Head of caudate nucleus (tissue), 42 donors: ENCODE measurements around the gene SDCCAG8.

Experiments
- DNase-seq, 42 donors: peaks; one replicate each; pipeline versions ENCODE4 v3.0.0 to v3.0.0-alpha.2; 2020 to 2021; ENCODE audit warnings: mixed read lengths in 7 of 42
- intact Hi-C: fragments of 100-400 bp; cut with DNase I; formaldehyde crosslinking; loops from one replicate; pipeline ENCODE4 v1.15.0; 2022

The SDCCAG8 gene

DNA sequence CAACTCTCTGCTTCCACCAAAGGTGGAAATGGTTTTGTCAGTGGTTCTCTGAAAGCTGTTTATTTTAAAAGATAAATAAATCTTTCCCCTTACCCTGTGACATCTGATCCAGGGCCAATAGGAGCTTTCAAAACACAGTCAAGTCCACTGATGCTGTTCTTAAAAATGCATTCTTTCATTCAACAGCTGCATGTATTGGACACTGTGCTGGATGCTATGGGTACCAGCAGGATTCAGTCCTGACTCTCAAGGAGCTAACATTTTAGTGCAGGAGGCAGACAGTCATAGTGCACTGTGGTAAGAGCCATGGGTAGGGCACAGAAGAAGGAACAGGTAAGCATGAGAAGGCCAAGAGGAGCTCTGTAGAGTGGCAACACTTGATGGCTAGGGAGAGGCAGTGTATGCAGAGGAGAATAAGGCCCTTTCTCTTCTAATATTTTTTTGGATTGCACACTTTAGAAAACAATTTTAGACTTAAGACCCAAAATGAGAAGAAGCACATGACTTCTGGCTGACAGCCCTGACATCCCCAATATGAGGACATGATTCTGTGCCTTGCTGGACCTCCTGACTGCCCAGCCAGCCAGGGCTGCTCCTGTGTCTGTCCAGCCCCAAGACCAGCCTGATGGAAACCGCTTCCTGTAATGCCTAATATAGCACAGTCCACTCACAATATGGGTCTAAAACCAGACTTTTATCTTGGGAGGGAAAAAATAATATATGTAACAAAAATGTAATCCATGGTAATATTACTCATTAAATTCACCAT lies 207.3 kb downstream of the SDCCAG8 start:
- intact Hi-C loops, result no loop called here
- DNase-seq, result peak in 1 of 42 donors; percentile 55

GRCh38 chr1:243465081-243465480 lies 209.2 kb downstream of the SDCCAG8 start:
- intact Hi-C loops, result no loop called here
- peak in 3 of 42 donors; percentile 37 to 58 (median 48) for DNase-seq

DNA sequence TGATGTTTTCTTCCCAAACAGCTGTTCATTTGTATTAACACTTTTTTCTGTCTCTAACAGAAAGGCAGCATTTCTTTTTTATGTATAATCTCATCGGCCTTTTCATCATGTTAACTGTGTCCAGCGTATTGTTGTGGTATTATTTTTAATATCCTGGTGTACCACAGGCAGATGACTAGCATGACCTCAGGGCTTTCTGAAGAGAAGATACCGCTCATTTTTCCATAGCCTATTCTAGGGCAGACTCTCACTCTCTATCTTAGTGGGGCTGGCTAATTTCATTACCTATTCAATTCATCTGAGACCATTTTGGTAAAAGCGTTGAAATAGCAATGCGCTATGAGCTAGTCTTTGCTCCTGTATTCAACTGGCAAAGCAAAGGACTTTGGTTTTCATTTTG lies 209.9 kb downstream of the SDCCAG8 start:
- peak in 1 of 42 donors; percentile 8 for DNase-seq
- intact Hi-C loops, result no loop called here

DNA sequence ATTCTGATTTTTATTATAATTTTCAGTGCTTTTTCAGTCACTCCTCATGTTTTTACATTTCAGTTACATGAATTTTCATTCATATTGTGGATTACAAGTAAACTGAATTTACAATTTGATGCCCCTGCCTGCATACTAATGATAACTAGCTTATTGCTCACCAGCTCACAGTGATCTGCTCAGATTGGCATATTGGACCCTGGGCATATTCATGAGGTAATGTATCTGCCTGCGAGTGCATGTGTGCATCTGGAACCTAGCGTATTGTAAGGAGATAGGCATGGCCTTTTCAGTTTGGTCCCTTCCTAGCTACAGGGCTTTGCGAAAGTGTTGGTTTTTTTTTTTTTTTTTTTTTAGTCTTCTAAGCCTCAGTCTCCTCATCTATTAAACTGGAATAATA lies 213.7 kb downstream of the SDCCAG8 start:
- intact Hi-C loops, result no loop called here
- DNase-seq, result no peak

DNA sequence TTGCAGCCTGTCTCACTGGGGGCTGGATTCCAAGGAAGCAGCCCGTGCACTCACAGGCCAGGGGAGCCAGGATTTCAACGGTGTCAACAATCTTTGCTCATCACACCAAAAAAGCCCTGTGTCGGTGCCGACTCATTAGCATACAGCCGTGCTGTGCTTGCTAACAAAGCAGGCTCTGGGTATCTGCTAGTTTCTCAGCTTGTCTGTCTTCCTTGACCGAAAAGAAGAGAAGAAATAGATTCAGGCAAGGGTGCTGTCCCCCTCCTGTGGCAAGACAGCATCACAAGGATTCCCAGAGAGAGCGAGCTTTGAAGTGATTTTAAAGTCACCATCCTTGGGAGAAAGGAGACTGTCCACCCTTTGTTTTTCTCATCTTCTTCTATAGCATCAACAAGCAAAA lies 214.7 kb downstream of the SDCCAG8 start:
- DNase-seq, result peak in 5 of 42 donors; percentile 23 to 57 (median 41)
- intact Hi-C loops, result loop anchor here (10.0 kb wide), 3 partner anchors 126 to 804 kb away; partner anchors contain the start of gene ZBTB18

DNA sequence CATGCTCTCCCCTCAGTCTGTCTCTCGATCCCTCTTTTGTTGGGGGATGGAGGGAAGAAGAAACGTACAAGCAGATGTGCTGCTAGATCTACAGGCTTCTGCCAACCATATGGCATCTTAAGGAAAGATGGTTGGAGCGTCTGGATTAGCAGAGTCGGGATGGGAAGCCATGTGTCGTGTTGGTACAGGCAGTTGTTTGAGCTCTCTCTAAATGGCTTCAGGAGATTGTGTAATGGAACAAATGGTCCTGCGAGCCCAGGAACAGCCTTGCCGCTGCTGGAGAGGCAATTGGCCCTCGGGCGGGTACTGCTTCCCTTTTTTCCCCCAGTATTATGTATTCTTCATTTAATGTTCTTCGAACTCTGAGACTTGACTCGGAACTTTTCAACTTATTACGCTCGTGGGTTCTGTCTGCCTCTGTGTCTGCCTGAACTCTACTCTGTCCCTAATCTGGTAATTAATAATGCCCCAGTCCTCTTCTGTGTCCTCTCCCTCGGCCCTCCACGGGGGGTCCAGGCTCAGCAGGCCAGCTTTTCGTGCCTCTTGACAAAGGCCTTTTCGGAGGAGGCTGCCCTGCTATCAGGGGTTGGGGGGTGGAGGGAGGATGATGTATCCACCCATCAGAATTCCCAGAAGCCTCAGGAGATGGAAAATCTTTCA lies 215.3 kb downstream of the SDCCAG8 start:
- DNase-seq, result peak in 7 of 42 donors; percentile 25 to 54 (median 38)
- intact Hi-C loops, result loop anchor here (10.0 kb wide), 3 partner anchors 126 to 804 kb away; partner anchors contain the start of gene ZBTB18

- no peak for DNase-seq
- intact Hi-C loops, result loop anchor here (10.0 kb wide), 3 partner anchors 127 to 803 kb away; partner anchors contain the start of gene ZBTB18
Observed at GRCh38 chr1:243471754-243472745, 216.2 kb downstream of the SDCCAG8 start.

- intact Hi-C loops, result loop anchor here (10.0 kb wide), 3 partner anchors 129 to 801 kb away; partner anchors contain the start of gene ZBTB18
- no peak for DNase-seq
Observed at GRCh38 chr1:243473227-243474135, 217.6 kb downstream of the SDCCAG8 start.

DNA sequence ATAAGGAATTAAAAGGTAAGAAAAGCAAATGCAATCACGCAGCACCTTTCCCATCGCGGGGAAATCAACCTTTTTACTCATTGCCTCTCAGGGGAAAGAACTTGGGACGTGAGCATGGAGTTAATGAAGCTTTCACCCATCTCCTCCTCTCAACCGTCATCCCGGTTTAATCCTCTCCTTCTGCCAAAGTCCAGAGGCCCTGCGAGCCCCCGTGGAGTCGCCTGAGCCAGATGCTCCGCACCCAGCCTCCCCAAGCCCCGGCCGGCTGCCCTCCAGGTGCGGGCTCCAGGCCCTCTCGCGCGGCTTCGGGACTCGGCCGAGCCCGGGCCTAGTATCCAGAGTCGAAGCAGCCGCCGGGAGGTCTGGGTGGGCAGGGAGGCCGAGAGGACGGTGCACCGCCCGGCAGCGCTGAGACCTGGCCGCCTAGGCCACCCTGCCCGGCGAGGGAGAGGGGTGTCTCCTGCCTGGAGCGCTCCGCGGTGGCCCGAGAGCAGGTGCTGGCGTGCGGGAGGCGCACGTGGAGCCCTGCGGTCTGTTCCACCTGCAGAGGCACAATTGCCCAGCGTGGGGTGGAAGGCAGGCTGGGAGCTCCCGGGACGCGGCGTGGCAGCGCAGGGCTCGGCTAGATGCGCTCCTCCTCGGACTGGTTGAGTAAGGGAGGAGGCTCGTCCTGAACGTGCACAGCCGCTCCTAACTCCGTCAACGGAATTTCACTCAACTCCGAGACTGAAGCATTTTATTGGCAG lies 218.5 kb downstream of the SDCCAG8 start:
- no peak for DNase-seq
- intact Hi-C loops, result loop anchor here (10.0 kb wide), 3 partner anchors 130 to 800 kb away; partner anchors contain the start of gene ZBTB18

- intact Hi-C loops, result loop anchor here (10.0 kb wide), 3 partner anchors 130 to 800 kb away; partner anchors contain the start of gene ZBTB18
Observed at GRCh38 chr1:243474906-243475305, 219.1 kb downstream of the SDCCAG8 start.

GRCh38 chr1:243475966-243476365 lies 220.1 kb downstream of the SDCCAG8 start:
- intact Hi-C loops, result loop anchor here (10.0 kb wide), 3 partner anchors 131 to 799 kb away; partner anchors contain the start of gene ZBTB18
- peak in 41 of 42 donors; percentile 50 to 91 (median 77) for DNase-seq

More at GRCh38 chr1:243474906-243475305, 219.1 kb downstream of the SDCCAG8 start:
- no peak for DNase-seq

DNA sequence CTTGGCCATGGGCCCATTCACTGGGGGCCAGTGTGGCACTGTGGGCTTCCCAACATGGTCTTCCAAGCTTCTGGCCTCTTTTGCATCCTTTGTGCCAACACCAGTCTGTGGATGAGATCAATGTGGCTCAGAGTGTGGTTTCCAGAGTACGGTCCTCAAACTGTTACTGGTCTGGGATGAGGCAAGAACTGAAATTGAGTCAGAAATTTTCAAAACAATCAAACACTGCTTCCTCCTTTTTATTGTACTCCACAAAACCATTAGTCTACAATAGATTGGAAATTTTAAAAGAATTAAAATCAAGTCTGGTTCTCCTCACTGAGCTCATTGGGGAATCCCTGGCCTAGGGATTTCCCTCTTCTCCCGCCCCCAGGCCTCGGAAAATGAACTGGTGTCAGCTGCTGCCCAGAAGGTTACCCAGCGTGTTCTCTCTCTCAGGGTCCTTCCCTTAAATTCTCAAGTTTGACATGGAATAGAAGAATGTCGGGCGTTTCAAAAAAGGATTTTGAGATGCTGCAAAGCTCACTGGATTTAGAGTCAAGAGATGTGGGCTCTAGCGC lies 222.0 kb downstream of the SDCCAG8 start:
- intact Hi-C loops, result loop anchor here (10.0 kb wide), 3 partner anchors 133 to 797 kb away; partner anchors contain the start of gene ZBTB18
- DNase-seq, result peak in 1 of 42 donors; percentile 21

- DNase-seq, result peak in 1 of 42 donors; percentile 11
- intact Hi-C loops, result loop anchor here (5.0 to 10.0 kb wide), 2 partner anchors 261 to 374 kb away; partner anchors contain the start of gene AKT3
Observed at GRCh38 chr1:243481101-243481500, 225.3 kb downstream of the SDCCAG8 start.

GRCh38 chr1:243482141-243483022 lies 226.5 kb downstream of the SDCCAG8 start:
- DNase-seq, result peak in 4 of 42 donors; percentile 26 to 64 (median 36)
- intact Hi-C loops, result loop anchor here (5.0 to 10.0 kb wide), 2 partner anchors 260 to 372 kb away; partner anchors contain the start of gene AKT3
